Upper lobe of left lung (tissue), 6 donors: ENCODE results near the gene EXOSC5. TPM values are rescaled to one million over a fixed set of nuclear protein-coding genes. Genes with fewer than 3 reads are reported as not detected.

Experiments used
- ATAC-seq, 2 donors: fragments of 200-7000 bp; cut with Tn5 transposase; one replicate each; pipeline ENCODE4 v1.9.1; 2022; ENCODE audit warnings: mild to moderate bottlenecking in 2 of 2, moderate library complexity in 2 of 2; ENCODE audit not compliant: low FRiP score in 2 of 2
- DNase-seq, 2 donors: peaks; one replicate each; pipeline ENCODE4 v3.0.0-alpha.2; 2019 to 2020
- H3K27ac ChIP-seq, 4 donors: fragments of 200-600 bp; sonication (generic); one replicate each; pipeline ENCODE4 v1.5.1; 2016 to 2019
- H3K27me3 ChIP-seq, 4 donors: fragments of 200-600 bp; sonication (generic); one replicate each; pipeline ENCODE4 v1.5.1; 2017 to 2019
- H3K36me3 ChIP-seq, 4 donors: fragments of 200-600 bp; sonication (generic); one replicate each; pipeline ENCODE4 v1.5.1; 2016 to 2019
- H3K4me1 ChIP-seq, 4 donors: fragments of 200-600 bp; sonication (generic); one replicate each; pipeline ENCODE4 v1.5.1; 2018 to 2019
- H3K4me3 ChIP-seq, 4 donors: fragments of 200-600 bp; sonication (generic); one replicate each; pipeline ENCODE4 v1.5.1; 2017 to 2019; ENCODE audit warnings: mild to moderate bottlenecking in 2 of 4, moderate library complexity in 1 of 4
- H3K9me3 ChIP-seq, 4 donors: fragments of 200-600 bp; sonication (generic); one replicate each; pipeline ENCODE4 v1.5.1; 2018 to 2019
- EP300 ChIP-seq, 4 donors: sonication (generic); formaldehyde crosslinking; IDR thresholded peaks; one replicate each; pipeline ENCODE4 v1.5.1; 2017; ENCODE audit warnings: antibody characterized with exemption in 4 of 4, control low read depth in 2 of 4
- POLR2A ChIP-seq, 4 donors: fragments of 450-650 bp; IDR thresholded peaks; one replicate each; pipeline ENCODE4 v1.5.1; 2016 to 2017; ENCODE audit warnings: antibody characterized with exemption in 4 of 4, mild to moderate bottlenecking in 2 of 4
- POLR2AphosphoS5 ChIP-seq, 2 donors: sonication (generic); formaldehyde crosslinking; IDR thresholded peaks; one replicate each; pipeline ENCODE4 v1.5.1; 2017; ENCODE audit warnings: antibody characterized with exemption in 2 of 2
- WGBS, 2 donors: methylation state at CpG; one replicate each; pipeline ENCODE4 v1.1.5; 2017 to 2018; 5-methylcytosine and 5-hydroxymethylcytosine counted together
- total RNA-seq, 6 donors: library from RNA; depleted of rRNA in 4 of 6; stranded (reverse); fragments of >200 nt in 4 of 6; gene quantifications; one replicate each; pipeline versions ENCODE4 v1.1.0 to v1.2.1, GENCODE V29; 2016 to 2021
- TF ChIP-seq, protein P1 (sequence below), 6 experiments: fragments of 450-650 bp in 4 of 6; fragments of 200-600 bp in 2 of 6; sonication (generic) in 2 of 6; IDR thresholded peaks; one replicate each; pipeline ENCODE4 v1.5.1; 2016 to 2019; ENCODE audit warnings: antibody characterized with exemption in 6 of 6
- donor health status: DM: no; HTN: no; CAD: no; lungs with moderate emphysema.
- donor health status: DM: no; HTN: yes; CAD: no; lungs with severe emphysema.

Gene EXOSC5
- total RNA-seq, 6 donors from 2014 or later = 0.89 to 18.4 (median 16.0) TPM

DNA sequence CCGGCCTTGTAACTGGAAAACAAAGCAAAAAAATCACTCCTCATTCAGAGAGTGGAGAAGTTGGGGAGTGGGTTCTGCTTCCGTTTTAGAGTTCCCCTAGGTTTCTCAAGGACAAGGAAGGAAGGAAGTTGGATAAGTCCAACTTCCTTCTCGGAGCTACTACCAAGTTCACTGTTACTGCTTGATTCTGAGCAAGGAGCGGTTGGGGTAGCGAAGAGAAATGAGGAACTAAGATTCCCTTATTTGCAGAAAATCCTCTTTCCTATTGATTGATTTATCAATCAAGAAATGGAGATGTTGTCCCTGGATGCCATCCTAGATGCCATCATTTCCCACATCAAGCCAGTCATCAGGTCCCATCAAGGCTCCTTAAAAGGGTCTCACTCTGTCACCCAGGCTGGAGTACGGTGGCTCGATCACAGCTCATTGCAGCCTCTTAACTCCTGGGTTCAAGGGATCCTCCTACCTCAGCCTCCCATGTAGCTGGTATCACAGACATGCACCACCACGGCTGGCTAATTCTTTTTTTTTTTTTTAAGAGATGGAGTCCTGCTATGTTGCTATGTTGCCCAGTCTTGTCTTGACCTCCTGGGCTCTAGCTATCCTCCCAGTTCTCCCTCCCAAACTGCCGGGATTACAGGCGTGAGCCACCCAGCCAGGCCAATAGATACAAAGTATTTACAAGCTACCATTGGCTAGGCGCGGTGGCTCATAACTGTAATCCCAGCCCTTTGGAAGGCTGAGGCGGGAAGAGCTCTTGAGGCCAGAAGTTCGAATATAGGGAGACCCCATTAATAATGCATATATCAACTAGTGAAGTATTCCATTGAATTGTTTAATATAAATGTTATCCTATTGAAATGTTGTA lies 32.4 kb downstream of the EXOSC5 start:
- Histone ChIP-seq H3K4me3 (peak overlapping the region; percentile 48 to 74 (median 60)), H3K27me3 (no peaks in the 10 kb centered on the region), H3K4me1 (peaks cover 24 to 41% (median 36%) of the 10 kb centered on the region in 4 donors), H3K27ac (peak overlapping the region; percentile 90 to 98 (median 98)), H3K36me3 (no peaks in the 10 kb centered on the region), H3K9me3 (no peaks in the 10 kb centered on the region)
- TF ChIP-seq EP300 (IDR thresholded peaks at IDR 0.05) = no peak
- TF ChIP-seq POLR2A (IDR thresholded peaks at IDR 0.05) = no peak
- TF ChIP-seq, protein P1, sequence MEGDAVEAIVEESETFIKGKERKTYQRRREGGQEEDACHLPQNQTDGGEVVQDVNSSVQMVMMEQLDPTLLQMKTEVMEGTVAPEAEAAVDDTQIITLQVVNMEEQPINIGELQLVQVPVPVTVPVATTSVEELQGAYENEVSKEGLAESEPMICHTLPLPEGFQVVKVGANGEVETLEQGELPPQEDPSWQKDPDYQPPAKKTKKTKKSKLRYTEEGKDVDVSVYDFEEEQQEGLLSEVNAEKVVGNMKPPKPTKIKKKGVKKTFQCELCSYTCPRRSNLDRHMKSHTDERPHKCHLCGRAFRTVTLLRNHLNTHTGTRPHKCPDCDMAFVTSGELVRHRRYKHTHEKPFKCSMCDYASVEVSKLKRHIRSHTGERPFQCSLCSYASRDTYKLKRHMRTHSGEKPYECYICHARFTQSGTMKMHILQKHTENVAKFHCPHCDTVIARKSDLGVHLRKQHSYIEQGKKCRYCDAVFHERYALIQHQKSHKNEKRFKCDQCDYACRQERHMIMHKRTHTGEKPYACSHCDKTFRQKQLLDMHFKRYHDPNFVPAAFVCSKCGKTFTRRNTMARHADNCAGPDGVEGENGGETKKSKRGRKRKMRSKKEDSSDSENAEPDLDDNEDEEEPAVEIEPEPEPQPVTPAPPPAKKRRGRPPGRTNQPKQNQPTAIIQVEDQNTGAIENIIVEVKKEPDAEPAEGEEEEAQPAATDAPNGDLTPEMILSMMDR (IDR thresholded peaks at IDR 0.05) = no peak
- DNase-seq = no peak
- ATAC-seq = peak in 1 of 2 donors; percentile 29
- 69 to 72% methylated on average over 14 of the region's 14 CpGs for WGBS, 2 donors

DNA sequence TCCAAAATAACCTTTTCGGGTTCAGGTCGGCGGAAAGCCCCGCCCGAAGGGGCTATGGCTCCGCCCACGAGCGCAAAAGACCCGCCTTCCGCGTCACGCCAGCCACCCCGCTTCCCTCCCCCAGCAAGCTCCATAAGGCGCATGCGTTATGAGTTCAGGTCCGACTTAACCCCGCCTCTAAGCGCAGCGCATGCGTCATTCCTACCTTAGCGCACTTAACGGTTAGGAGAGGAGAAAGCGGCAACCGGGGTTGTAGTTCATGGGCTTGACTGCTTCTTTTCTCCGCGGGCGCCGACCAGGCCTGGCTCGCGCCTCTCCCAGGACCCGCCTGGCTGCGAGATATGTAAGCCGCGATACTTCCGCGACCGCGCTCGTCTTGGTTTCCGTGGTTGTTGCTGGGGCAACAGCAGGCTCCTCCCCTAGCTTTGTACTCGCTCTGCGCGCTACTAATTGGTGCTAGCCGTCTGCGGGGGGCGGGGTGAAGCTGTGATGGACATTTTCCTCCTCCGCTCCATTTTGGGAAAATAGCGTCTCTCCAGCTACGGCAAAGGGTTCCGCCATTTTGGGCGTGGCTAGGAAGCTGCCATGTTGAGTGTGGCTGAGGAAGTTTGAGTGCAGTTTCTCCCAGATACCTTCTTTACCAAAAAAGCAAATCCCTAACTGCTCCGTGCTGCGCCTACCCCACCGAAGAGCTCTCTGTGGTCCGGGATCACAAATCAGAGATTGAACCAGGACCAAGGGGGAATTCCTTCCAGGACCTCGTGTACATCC lies 33.2 kb downstream of the EXOSC5 start, which contains the start of gene B9D2:
TSS of gene B9D2 (minus strand) at position 397 of the 771 bp plus-strand sequence. CDS start 630 bp downstream, outside the sequence.
- Histone ChIP-seq H3K36me3 (no peaks in the 10 kb centered on the region), H3K4me3 (peak within 1 kb of the TSS; percentile 48 to 77 (median 71)), H3K9me3 (no peaks in the 10 kb centered on the region), H3K27me3 (no peaks in the 10 kb centered on the region), H3K27ac (peak within 1 kb of the TSS; percentile 90 to 98 (median 98)), H3K4me1 (peaks cover 24 to 41% (median 35%) of the 10 kb centered on the region in 4 donors)
- ATAC-seq = peak; percentile 97 to 98
- TF ChIP-seq POLR2A (IDR thresholded peaks at IDR 0.05) = peak; percentile 48 to 83 (median 65)
- TF ChIP-seq EP300 (IDR thresholded peaks at IDR 0.05) = no peak
- TF ChIP-seq POLR2AphosphoS5 (IDR thresholded peaks at IDR 0.05) = peak; percentile 65 to 75
- TF ChIP-seq, protein P1 (IDR thresholded peaks at IDR 0.05) = peak in 4 of 6 experiments; percentile 6 to 31 (median 10)
- peak; percentile 97 to 98 for DNase-seq
- 0 to 1% methylated on average over 16 to 20 of the region's 56 CpGs for WGBS, 2 donors

DNA sequence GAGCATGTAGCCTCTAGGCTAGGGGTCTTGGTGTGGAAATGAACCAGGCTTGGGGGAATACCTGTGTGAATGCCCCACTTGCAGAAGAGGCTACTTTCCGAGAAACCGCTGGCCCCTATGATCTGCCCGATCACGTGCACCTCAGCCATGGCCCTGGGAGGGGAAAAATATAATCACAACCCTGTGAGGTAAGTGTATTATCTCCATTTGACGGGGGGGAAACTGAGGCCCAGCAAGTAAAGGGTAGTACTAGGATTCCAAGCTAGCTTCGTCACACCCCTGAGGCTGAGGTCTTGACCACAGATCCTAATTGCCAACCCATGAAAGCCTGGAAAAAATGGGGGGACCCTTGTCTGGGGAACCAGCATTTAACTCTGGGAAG lies 33.8 kb downstream of the EXOSC5 start:
- WGBS, 2 donors = 39 to 40% methylated on average over 6 of the region's 6 CpGs
- peak overlapping the region; percentile 48 to 77 (median 71) for H3K4me3 ChIP-seq

DNA sequence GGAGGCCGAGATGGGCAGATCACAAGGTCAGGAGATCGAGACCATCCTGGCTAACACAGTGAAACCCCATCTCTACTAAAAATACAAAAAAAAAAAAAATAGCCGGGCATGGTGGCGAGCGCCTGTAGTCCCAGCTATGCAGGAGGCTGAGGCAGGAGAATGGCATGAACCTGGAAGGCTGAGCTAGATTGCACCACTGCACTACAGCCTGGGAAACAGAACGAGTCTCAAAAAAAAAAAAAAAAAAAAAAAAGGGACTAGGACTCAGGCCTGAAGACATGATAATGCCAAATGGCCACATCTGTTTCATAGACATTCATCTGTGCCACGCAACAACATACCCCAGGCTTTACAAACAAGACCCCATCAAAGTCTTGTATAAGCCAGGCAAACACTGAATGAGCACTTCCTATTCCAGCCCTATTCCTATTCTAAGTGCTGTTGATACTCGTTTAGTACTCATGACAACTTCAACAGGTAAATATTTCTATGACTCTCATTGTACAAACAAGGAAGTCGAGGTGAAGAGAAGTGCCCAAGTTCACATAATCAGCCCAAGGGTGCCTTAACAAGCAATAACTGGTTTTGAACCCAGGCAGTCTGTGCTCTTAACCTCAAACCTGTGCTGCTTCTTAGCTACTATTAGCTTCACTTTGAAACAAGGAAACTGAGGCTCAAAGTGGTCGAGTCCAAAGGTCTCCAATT lies 34.9 kb downstream of the EXOSC5 start:
- H3K4me3 ChIP-seq = no peak overlapping the region
- no peaks in the 10 kb centered on the region for H3K36me3 ChIP-seq
- ATAC-seq (peak in 1 of 2 donors; percentile 32), DNase-seq (no peak)
- H3K27ac ChIP-seq = peak overlapping the region; percentile 90 to 98 (median 98)
- peaks cover 19 to 36% (median 27%) of the 10 kb centered on the region in 4 donors for H3K4me1 ChIP-seq
- no peaks in the 10 kb centered on the region for H3K27me3 ChIP-seq
- WGBS, 2 donors = 73 to 74% methylated on average over 10 of the region's 10 CpGs
- TF ChIP-seq POLR2AphosphoS5 (IDR thresholded peaks at IDR 0.05) (no peak), EP300 (IDR thresholded peaks at IDR 0.05) (no peak), POLR2A (IDR thresholded peaks at IDR 0.05) (no peak)
- TF ChIP-seq, protein P1 (IDR thresholded peaks at IDR 0.05) = no peak
- no peaks in the 10 kb centered on the region for H3K9me3 ChIP-seq

More for the DNA sequence above, 33.8 kb downstream of the EXOSC5 start:
- no peak for TF ChIP-seq EP300 (IDR thresholded peaks at IDR 0.05)
- TF ChIP-seq POLR2A (IDR thresholded peaks at IDR 0.05) = no peak
- no peak for TF ChIP-seq POLR2AphosphoS5 (IDR thresholded peaks at IDR 0.05)
- TF ChIP-seq, protein P1 (IDR thresholded peaks at IDR 0.05) = no peak
- Histone ChIP-seq H3K9me3 (no peaks in the 10 kb centered on the region), H3K36me3 (no peaks in the 10 kb centered on the region), H3K27ac (peak overlapping the region; percentile 90 to 98 (median 98)), H3K4me1 (peaks cover 24 to 35% (median 35%) of the 10 kb centered on the region in 4 donors), H3K27me3 (no peaks in the 10 kb centered on the region)
- ATAC-seq (no peak), DNase-seq (no peak)
